Right atrium auricular region (tissue), 2 donors: ENCODE data around the gene DLG1. TPM values are rescaled to one million over a fixed set of nuclear protein-coding genes. Genes with fewer than 3 reads are reported as not detected.
"Not testable (repeated sequence)": the region's sequence is repeated elsewhere in the genome, so short reads cannot be mapped to it uniquely, and the experiment has no call there.

Experiments
- DNase-seq: peaks from one replicate; pipeline ENCODE4 v3.0.0-alpha.2; 2019; ENCODE audit warnings: low spot score
- H3K27ac ChIP-seq, 2 donors: fragments of 200-600 bp; sonication (generic); 1 replicate in 1 of 2; 2 replicates in 1 of 2; pipeline ENCODE4 v1.5.1; 2016 to 2019
- H3K27me3 ChIP-seq, 2 donors: fragments of 200-600 bp; sonication (generic); one replicate each; pipeline versions ENCODE4 v1.5.1 to v1.6.0; 2017 to 2019
- H3K36me3 ChIP-seq: fragments of 200-600 bp; sonication (generic); one replicate; pipeline ENCODE4 v1.5.1; 2016
- H3K4me1 ChIP-seq, 2 donors: fragments of 200-600 bp; sonication (generic); one replicate each; pipeline versions ENCODE4 v1.5.1 to v1.6.0; 2017 to 2019
- H3K4me3 ChIP-seq, 2 donors: fragments of 200-600 bp; sonication (generic); 1 replicate in 1 of 2; 2 replicates in 1 of 2; pipeline ENCODE4 v1.5.1; 2017 to 2019; ENCODE audit warnings: mild to moderate bottlenecking in 1 of 2, moderate library complexity in 1 of 2
- H3K9me3 ChIP-seq, 2 donors: fragments of 200-600 bp; sonication (generic); one replicate each; pipeline ENCODE4 v1.5.1; 2019
- CTCF ChIP-seq, 2 donors: fragments of 200-600 bp; sonication (generic); IDR thresholded peaks; one replicate each; pipeline ENCODE4 v1.5.1; 2019; ENCODE audit warnings: antibody characterized with exemption in 2 of 2
- total RNA-seq, 2 donors: library from RNA; depleted of rRNA; stranded (reverse); fragments of >200 nt; gene quantifications; one replicate each; pipeline ENCODE4 v1.1.0, GENCODE V29; 2016

The DLG1 gene
- total RNA-seq, 2 donors from 2014 or later, result 24.4 to 49.9 TPM

- H3K27me3 ChIP-seq, result no peaks in the 10 kb centered on the region
- no peak overlapping the region for H3K27ac ChIP-seq
- H3K4me3 ChIP-seq, result no peak overlapping the region
- no peak for DNase-seq
- no peaks in the 10 kb centered on the region for H3K36me3 ChIP-seq
- H3K4me1 ChIP-seq, result peaks cover 0 to 33% of the 10 kb centered on the region in 2 donors
- H3K9me3 ChIP-seq, result no peaks in the 10 kb centered on the region
- no peak for TF ChIP-seq CTCF (IDR thresholded peaks at IDR 0.05)
These were observed 81.5 kb downstream of the DLG1 start for GRCh38 chr3:197216914-197217313.

- no peak for DNase-seq
- H3K27me3 ChIP-seq, result no peaks in the 10 kb centered on the region
- peaks cover 0 to 27% of the 10 kb centered on the region in 2 donors for H3K4me1 ChIP-seq
- no peak for TF ChIP-seq CTCF (IDR thresholded peaks at IDR 0.05)
- no peaks in the 10 kb centered on the region for H3K9me3 ChIP-seq
- H3K27ac ChIP-seq, result no peak overlapping the region
- no peak overlapping the region for H3K4me3 ChIP-seq
- H3K36me3 ChIP-seq, result no peaks in the 10 kb centered on the region
These were observed 82.1 kb downstream of the DLG1 start for GRCh38 chr3:197216169-197216860.

- TF ChIP-seq CTCF (IDR thresholded peaks at IDR 0.05), result no peak
These were observed 86.1 kb downstream of the DLG1 start for GRCh38 chr3:197212290-197212689.

GRCh38 chr3:197211698-197212097, 86.7 kb downstream of the DLG1 start:
- not testable (repeated sequence) for H3K36me3 ChIP-seq, H3K27ac ChIP-seq, H3K4me3 ChIP-seq, H3K27me3 ChIP-seq, H3K9me3 ChIP-seq, DNase-seq
- peaks cover 0 to 15% of the 10 kb centered on the region in 2 donors for H3K4me1 ChIP-seq

More at GRCh38 chr3:197212290-197212689, 86.1 kb downstream of the DLG1 start:
- Histone ChIP-seq H3K36me3 (no peaks in the 10 kb centered on the region), H3K4me1 (peaks cover 0 to 21% of the 10 kb centered on the region in 2 donors), H3K9me3 (no peaks in the 10 kb centered on the region), H3K4me3 (no peak overlapping the region), H3K27me3 (no peaks in the 10 kb centered on the region), H3K27ac (no peak overlapping the region)
- no peak for DNase-seq

- TF ChIP-seq CTCF (IDR thresholded peaks at IDR 0.05), result no peak
- DNase-seq, result no peak
- peaks cover 0 to 11% of the 10 kb centered on the region in 2 donors for H3K4me1 ChIP-seq
These were observed 88.8 kb downstream of the DLG1 start for GRCh38 chr3:197209366-197210260.

GRCh38 chr3:197206913-197207312, 91.5 kb downstream of the DLG1 start:
- DNase-seq, result no peak
- Histone ChIP-seq H3K27ac (no peak overlapping the region), H3K4me3 (no peak overlapping the region), H3K36me3 (no peaks in the 10 kb centered on the region), H3K9me3 (no peaks in the 10 kb centered on the region), H3K27me3 (no peaks in the 10 kb centered on the region), H3K4me1 (peaks cover 0 to 13% of the 10 kb centered on the region in 2 donors)
- no peak for TF ChIP-seq CTCF (IDR thresholded peaks at IDR 0.05)

More at GRCh38 chr3:197209366-197210260, 88.8 kb downstream of the DLG1 start:
- no peak overlapping the region for H3K4me3 ChIP-seq
- H3K27me3 ChIP-seq, result no peaks in the 10 kb centered on the region
- H3K9me3 ChIP-seq, result no peaks in the 10 kb centered on the region
- no peaks in the 10 kb centered on the region for H3K36me3 ChIP-seq
- no peak overlapping the region for H3K27ac ChIP-seq
